Heart left ventricle (tissue), 13 donors: ENCODE measurements around the gene CCDC51.

ENCODE experiments used
- POLR2A ChIP-seq, 2 donors: fragments of 450-650 bp; IDR thresholded peaks; one replicate each; pipeline ENCODE4 v1.6.1; 2017; ENCODE audit warnings: antibody characterized with exemption in 2 of 2, mild to moderate bottlenecking in 2 of 2, moderate library complexity in 2 of 2
- TF ChIP-seq, protein P1 (sequence below), 12 donors: fragments of 200-600 bp; sonication (generic) in 4 of 12; IDR thresholded peaks; one replicate each; pipeline versions ENCODE4 v1.5.0 to v1.8.0; 2018 to 2022; ENCODE audit warnings: antibody characterized with exemption in 12 of 12, mild to moderate bottlenecking in 5 of 12
- donor health status: ischemic (EF 13 %, LVEDD 7.1; RV severe dilation, severe dysfunction).
- donor health status: DM: no; HTN: yes; CAD: no.
- donor health status: DM: no; HTN: no; CAD: no.
- donor health status: ischemic (EF 25% LVEDD 6.9; RV normal size, moderate dysfunction).
- donor health status: ischemic (EF 25% LVEDD 5.7; RV mildly dilated, moderate dysfunction).
- donor health status: ischemic (EF 35%, LVEDD 5.7; RV mildly dilated, moderate dysfunction).
- donor health status: nonischemic (EF 11% LVEDD 7.7; RV severe dilation, severe dysfunction).
- donor health status: DM: yes; HTN: yes; CAD: no.
- donor health status: PGD.
- donor health status: ischemic (EF 29% LVEDD 5.4; RV normal size, mild dysfunction).
- donor health status: nonischemic (EF 23%, LVEDD 6.1; RV moderate dilation, normal function).

GRCh38 chr3:48422272-48422671 lies 17.6 kb downstream of the CCDC51 start:
- TF ChIP-seq, protein P1, sequence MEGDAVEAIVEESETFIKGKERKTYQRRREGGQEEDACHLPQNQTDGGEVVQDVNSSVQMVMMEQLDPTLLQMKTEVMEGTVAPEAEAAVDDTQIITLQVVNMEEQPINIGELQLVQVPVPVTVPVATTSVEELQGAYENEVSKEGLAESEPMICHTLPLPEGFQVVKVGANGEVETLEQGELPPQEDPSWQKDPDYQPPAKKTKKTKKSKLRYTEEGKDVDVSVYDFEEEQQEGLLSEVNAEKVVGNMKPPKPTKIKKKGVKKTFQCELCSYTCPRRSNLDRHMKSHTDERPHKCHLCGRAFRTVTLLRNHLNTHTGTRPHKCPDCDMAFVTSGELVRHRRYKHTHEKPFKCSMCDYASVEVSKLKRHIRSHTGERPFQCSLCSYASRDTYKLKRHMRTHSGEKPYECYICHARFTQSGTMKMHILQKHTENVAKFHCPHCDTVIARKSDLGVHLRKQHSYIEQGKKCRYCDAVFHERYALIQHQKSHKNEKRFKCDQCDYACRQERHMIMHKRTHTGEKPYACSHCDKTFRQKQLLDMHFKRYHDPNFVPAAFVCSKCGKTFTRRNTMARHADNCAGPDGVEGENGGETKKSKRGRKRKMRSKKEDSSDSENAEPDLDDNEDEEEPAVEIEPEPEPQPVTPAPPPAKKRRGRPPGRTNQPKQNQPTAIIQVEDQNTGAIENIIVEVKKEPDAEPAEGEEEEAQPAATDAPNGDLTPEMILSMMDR (IDR thresholded peaks at IDR 0.05), result no peak
- TF ChIP-seq POLR2A (IDR thresholded peaks at IDR 0.05), result no peak
